H1 (cell line): Measurements from ENCODE around the gene PODN. TPM values are rescaled to one million over a fixed set of nuclear protein-coding genes. Genes with fewer than 3 reads are reported as not detected.

Experiments
- CTCF ChIA-PET: fragments of 300-600 bp; sonication (Branson Sonifier 250); formaldehyde crosslinking; loops from one replicate; lab custom pipeline; 2021; ENCODE audit not compliant: partially characterized antibody; lab: Charles Lee
- POLR2A ChIA-PET: fragments of 300-600 bp; sonication (Branson Sonifier 250); formaldehyde crosslinking; loops from one replicate; lab custom pipeline; 2021; ENCODE audit warnings: inconsistent platforms; ENCODE audit not compliant: partially characterized antibody; lab: Charles Lee
- DNase-seq, 2 experiments: peaks; one replicate each; pipeline versions ENCODE4 v3.0.0 to v3.0.0-alpha.2; 2010 to 2022; ENCODE audit warnings: low spot score in 2 of 2, low read depth in 1 of 2, mixed read lengths in 1 of 2
- FAIRE-seq: peaks from 2 replicates; lab custom pipeline; 2011; peaks lifted over from hg19 to GRCh38; lab: Jason Lieb, UNC
- H2AFZ ChIP-seq: 2 replicates; pipeline ENCODE4 v1.8.1; 2012; ENCODE audit warnings: low read length, inconsistent platforms
- H2AK5ac ChIP-seq: 2 replicates; pipeline ENCODE4 v1.6.1; 2013; ENCODE audit warnings: low read depth, low read length
- H2BK120ac ChIP-seq: replicated peaks from 2 replicates; pipeline ENCODE3; 2013; ENCODE audit warnings: low read depth, low read length, inconsistent platforms
- H2BK12ac ChIP-seq: 2 replicates; pipeline ENCODE4 v1.6.1; 2013; ENCODE audit warnings: low read depth, low read length
- H2BK15ac ChIP-seq: 2 replicates; pipeline ENCODE4 v1.6.1; 2013; ENCODE audit warnings: low read length
- H2BK20ac ChIP-seq: 2 replicates; pipeline ENCODE4 v1.6.1; 2013; ENCODE audit warnings: low read length
- H2BK5ac ChIP-seq: 2 replicates; pipeline ENCODE4 v1.6.1; 2013; ENCODE audit warnings: low read depth, low read length
- H3K14ac ChIP-seq: 2 replicates; pipeline ENCODE4 v1.6.1; 2013; ENCODE audit warnings: inconsistent platforms; ENCODE audit not compliant: insufficient read length
- H3K18ac ChIP-seq: 2 replicates; pipeline ENCODE4 v1.6.1; 2013; ENCODE audit warnings: low read length; ENCODE audit errors: extremely low read depth
- H3K23ac ChIP-seq: 2 replicates; pipeline ENCODE4 v1.6.1; 2013; ENCODE audit warnings: inconsistent platforms; ENCODE audit not compliant: insufficient read length
- H3K23me2 ChIP-seq: 2 replicates; pipeline ENCODE4 v1.6.1; 2013; ENCODE audit warnings: low read depth, low read length
- H3K27ac ChIP-seq: 2 replicates; pipeline ENCODE4 v1.6.1; 2011; ENCODE audit warnings: low read depth, low read length, inconsistent platforms
- H3K27me3 ChIP-seq, 4 experiments: replicated peaks in 1 of 4; 1 replicate in 1 of 4; 2 replicates in 3 of 4; pipeline versions ENCODE4 v1.6.1 to v1.8.1; 2011 to 2013; ENCODE audit warnings: low read length in 3 of 4, mild to moderate bottlenecking in 3 of 4, inconsistent platforms in 2 of 4, mixed read lengths in 2 of 4, moderate library complexity in 1 of 4; ENCODE audit not compliant: control insufficient read depth in 3 of 4, insufficient read depth in 3 of 4; ENCODE audit errors: extremely low read depth in 1 of 4
- H3K36me3 ChIP-seq, 4 experiments: 2 replicates each; pipeline versions ENCODE4 v1.6.1 to v1.8.1; 2011 to 2013; ENCODE audit warnings: mild to moderate bottlenecking in 4 of 4, low read length in 3 of 4, moderate library complexity in 2 of 4, control low read depth in 1 of 4, inconsistent platforms in 1 of 4; ENCODE audit not compliant: insufficient read depth in 4 of 4, control insufficient read depth in 2 of 4
- H3K4ac ChIP-seq: replicated peaks from 2 replicates; pipeline ENCODE3; 2013; ENCODE audit warnings: low read length, low read depth, mixed read lengths, inconsistent platforms; ENCODE audit not compliant: insufficient read length
- H3K4me1 ChIP-seq, 4 experiments: replicated peaks in 1 of 4; 1 replicate in 1 of 4; 2 replicates in 3 of 4; pipeline versions ENCODE4 v1.6.1 to v1.8.1; 2011 to 2013; ENCODE audit warnings: low read length in 3 of 4, inconsistent platforms in 2 of 4, mixed read lengths in 1 of 4; ENCODE audit not compliant: insufficient read depth in 4 of 4, control insufficient read depth in 3 of 4
- H3K4me2 ChIP-seq, 2 experiments: 2 replicates each; pipeline versions ENCODE4 v1.6.1 to v1.8.1; 2011 to 2013; ENCODE audit warnings: low read depth in 2 of 2, low read length in 2 of 2, control low read depth in 1 of 2, inconsistent platforms in 1 of 2, mild to moderate bottlenecking in 1 of 2; ENCODE audit not compliant: insufficient read depth in 1 of 2
- H3K4me3 ChIP-seq, 4 experiments: fragments of 200-600, 300-600 bp in 1 of 4; sonication (generic), shearing (Covaris generic), sonication (Bioruptor Twin) in 1 of 4; 2 replicates each; pipeline versions ENCODE4 v1.5.1 to v1.8.1; 2011 to 2016; ENCODE audit warnings: low read length in 4 of 4, low read depth in 3 of 4, control low read depth in 2 of 4, inconsistent platforms in 2 of 4, mild to moderate bottlenecking in 2 of 4, mixed read lengths in 1 of 4, moderate library complexity in 1 of 4; ENCODE audit not compliant: insufficient read depth in 2 of 4; ENCODE audit errors: extremely low read depth in 1 of 4
- H3K56ac ChIP-seq: replicated peaks from 2 replicates; pipeline ENCODE3; 2013; ENCODE audit warnings: low read depth, mild to moderate bottlenecking, mixed read lengths, low read length, inconsistent platforms; ENCODE audit not compliant: insufficient read length
- H3K79me1 ChIP-seq: 2 replicates; pipeline ENCODE4 v1.6.1; 2013; ENCODE audit warnings: low read depth, low read length, control low read depth
- H3K79me2 ChIP-seq, 2 experiments: 2 replicates each; pipeline versions ENCODE4 v1.6.1 to v1.8.1; 2012 to 2013; ENCODE audit warnings: low read length in 2 of 2, mild to moderate bottlenecking in 2 of 2, inconsistent platforms in 1 of 2; ENCODE audit not compliant: insufficient read depth in 2 of 2, control insufficient read depth in 1 of 2
- H3K9ac ChIP-seq, 4 experiments: replicated peaks in 1 of 4; 1 replicate in 1 of 4; 2 replicates in 3 of 4; pipeline versions ENCODE4 v1.6.1 to v1.8.1; 2011 to 2013; ENCODE audit warnings: low read depth in 3 of 4, low read length in 3 of 4, control low read depth in 2 of 4, mild to moderate bottlenecking in 2 of 4, moderate library complexity in 2 of 4, inconsistent platforms in 1 of 4; ENCODE audit errors: extremely low read depth in 1 of 4
- H3K9me3 ChIP-seq, 2 experiments: 2 replicates each; pipeline versions ENCODE4 v1.6.1 to v1.8.1; 2012 to 2013; ENCODE audit warnings: mild to moderate bottlenecking in 2 of 2, moderate library complexity in 2 of 2, control low read depth in 1 of 2, inconsistent platforms in 1 of 2, low read depth in 1 of 2, low read length in 1 of 2, mixed read lengths in 1 of 2; ENCODE audit not compliant: insufficient read depth in 2 of 2
- H4K20me1 ChIP-seq, 2 experiments: replicated peaks in 1 of 2; 2 replicates each; pipeline versions ENCODE3 to v1.8.1; 2011 to 2013; ENCODE audit warnings: inconsistent platforms in 2 of 2, low read length in 2 of 2, mild to moderate bottlenecking in 1 of 2; ENCODE audit not compliant: insufficient read depth in 2 of 2, control insufficient read depth in 1 of 2
- H4K5ac ChIP-seq: 2 replicates; pipeline ENCODE4 v1.6.1; 2013; ENCODE audit warnings: low read length, low read depth, mixed read lengths, inconsistent platforms; ENCODE audit not compliant: insufficient read length
- H4K8ac ChIP-seq: 2 replicates; pipeline ENCODE4 v1.8.0; 2013; ENCODE audit warnings: mild to moderate bottlenecking, moderate library complexity, low read length, inconsistent platforms; ENCODE audit not compliant: insufficient read depth; ENCODE audit errors: extremely low read depth
- H4K91ac ChIP-seq: replicated peaks from 2 replicates; pipeline ENCODE3; 2013; ENCODE audit warnings: low read length, mixed read lengths, inconsistent platforms; ENCODE audit not compliant: insufficient read length
- CEBPB ChIP-seq: IDR thresholded peaks from 2 replicates; pipeline ENCODE4 v1.6.1; 2012; ENCODE audit warnings: low read depth, low read length
- GTF2F1 ChIP-seq: IDR thresholded peaks from 2 replicates; pipeline ENCODE4 v1.6.1; 2012; ENCODE audit warnings: low read depth, low read length, improper control_type of control experiment, borderline replicate concordance
- WGBS, 2 experiments: shearing (Covaris generic) in 1 of 2; methylation state at CpG; one replicate each; pipeline versions ENCODE4 v1.1.6 to v1.1.7; 2013 to 2015; ENCODE audit warnings: low lambda C conversion rate in 2 of 2, mixed read lengths in 2 of 2, inconsistent platforms in 1 of 2, low coverage in 1 of 2, missing lambda C conversion rate in 1 of 2; ENCODE audit not compliant: insufficient replicate concordance in 2 of 2, insufficient coverage in 1 of 2, insufficient read length in 1 of 2; ENCODE audit errors: extremely low coverage in 1 of 2, missing lambda C conversion rate in 1 of 2; 5-methylcytosine and 5-hydroxymethylcytosine counted together
- polyA plus RNA-seq, 7 experiments: library from polyadenylated mRNA; depleted of rRNA in 3 of 7; stranded (reverse) in 5 of 7; unstranded in 2 of 7; fragments of >200 nt in 5 of 7; fragments of 200-250 nt in 2 of 7; gene quantifications; 1 replicate in 5 of 7; 2 replicates in 1 of 7; 4 replicates in 1 of 7; pipeline versions ENCODE4 v1.2.1 to v1.2.3, GENCODE V29; 2011 to 2013; ENCODE audit warnings: missing spikeins in 2 of 7, mixed read lengths in 2 of 7
- total RNA-seq: library from RNA; stranded (reverse); fragmentation: NEBNext Ultra II Directional; extraction: Animal tissue kit (Norgen Biotek cat#: 25700); gene quantifications from 2 replicates; pipeline ENCODE4 v1.2.1, GENCODE V29; 2021

PODN gene
- total and polyA plus RNA-seq, 2 of the 8 experiments (the other 6 are each of a cell fraction or from before 2014, with no cell fraction given) = 0.11 to 0.17 TPM

GRCh38 chr1:53085405-53085804 is 23.4 kb downstream of the PODN start:
- H2BK120ac ChIP-seq = no peak overlapping the region
- no peak overlapping the region for H4K5ac ChIP-seq
- H4K91ac ChIP-seq = no peak overlapping the region
- H3K27me3 ChIP-seq = no peaks in the 10 kb centered on the region; a peak in 1 of 7 replicates
- ChIA-PET CTCF (interaction anchor here (0.9 to 1.3 kb wide), 3 partner anchors 30 to 67 kb away, joined by 3 to 5 read pairs (median 3); no protein-coding TSS in a partner anchor), POLR2A (interaction anchor here (0.6 to 1.2 kb wide), 3 partner anchors 9 to 180 kb away, joined by 3 read pairs; no protein-coding TSS in a partner anchor)
- H3K23ac ChIP-seq = no peak overlapping the region
- WGBS, 2 experiments = 87% methylated on average over 8 of the region's 8 CpGs; no CpG with 5 or more reads in 1 of the 2 experiments
- no peak overlapping the region for H2BK20ac ChIP-seq
- peaks cover 0 to 24% (median 9%) of the 10 kb centered on the region in 4 experiments; a peak in 6 of 7 replicates for H3K4me1 ChIP-seq
- DNase-seq (no peak), FAIRE-seq (no peak)
- H3K4me2 ChIP-seq = no peak overlapping the region
- no peak overlapping the region for H3K18ac ChIP-seq
- no peak overlapping the region for H3K56ac ChIP-seq
- H3K79me2 ChIP-seq = no peaks in the 10 kb centered on the region
- no peak overlapping the region for H3K14ac ChIP-seq
- no peak overlapping the region for H4K8ac ChIP-seq
- no peak overlapping the region for H3K27ac ChIP-seq
- no peak overlapping the region for H2BK15ac ChIP-seq
- no peaks in the 10 kb centered on the region for H3K9me3 ChIP-seq
- H4K20me1 ChIP-seq = peaks cover 0 to 2% of the 10 kb centered on the region in 2 experiments
- H2AFZ ChIP-seq = no peak overlapping the region
- no peak overlapping the region for H2AK5ac ChIP-seq
- no peaks in the 10 kb centered on the region for H3K79me1 ChIP-seq
- no peak overlapping the region for H3K4me3 ChIP-seq
- no peak overlapping the region for H3K9ac ChIP-seq
- H2BK5ac ChIP-seq = no peak overlapping the region
- H3K36me3 ChIP-seq = no peaks in the 10 kb centered on the region
- no peak overlapping the region for H2BK12ac ChIP-seq
- H3K23me2 ChIP-seq = 0 out of 2 replicates have a peak, but pooled peaks cover 2% of the 10 kb centered on the region
- no peak overlapping the region for H3K4ac ChIP-seq
- TF ChIP-seq GTF2F1 = no peak
- no peak for TF ChIP-seq CEBPB
